Endothelial cell of umbilical vein (primary cell): Measurements from ENCODE around the gene DPY30. TPM values are rescaled to one million over a fixed set of nuclear protein-coding genes. Genes with fewer than 3 reads are reported as not detected.

ENCODE experiments used
- BruUV-seq: library from RNA; stranded (reverse); fragments of 400-500 nt; replicated peaks from 2 replicates; lab custom pipeline; 2021; lab: Mats Ljungman, UMichigan
- CTCF ChIA-PET: fragments of 300-600, 350-600 bp; sonication (Branson Sonifier 250); formaldehyde crosslinking; loops from one replicate; lab custom pipeline; 2021; ENCODE audit warnings: antibody characterized with exemption, inconsistent platforms; lab: Charles Lee
- POLR2A ChIA-PET: fragments of 300-600, 350-600 bp; sonication (Branson Sonifier 250); formaldehyde crosslinking; loops from one replicate; lab custom pipeline; 2021; ENCODE audit warnings: antibody characterized with exemption, inconsistent platforms; lab: Charles Lee
- DNase-seq: peaks from one replicate; pipeline ENCODE4 v3.0.0-alpha.2; 2011; ENCODE audit warnings: low read depth, low spot score
- FAIRE-seq: peaks from 2 replicates; lab custom pipeline; 2011; peaks lifted over from hg19 to GRCh38; lab: Jason Lieb, UNC
- H2AFZ ChIP-seq: 2 replicates; pipeline ENCODE4 v1.6.0; 2012; ENCODE audit warnings: low read depth, low read length, control low read depth, inconsistent platforms
- H3K27ac ChIP-seq: 2 replicates; pipeline ENCODE4 v1.5.1; 2011; ENCODE audit warnings: low read depth, mild to moderate bottlenecking, control low read depth, low read length, moderate library complexity; ENCODE audit not compliant: insufficient read depth
- H3K27me3 ChIP-seq, 2 experiments: 2 replicates each; pipeline versions ENCODE4 v1.6.0 to v1.6.1; 2011; ENCODE audit warnings: low read length in 2 of 2, mixed read lengths in 1 of 2; ENCODE audit not compliant: control insufficient read depth in 2 of 2, insufficient read depth in 2 of 2
- H3K36me3 ChIP-seq, 2 experiments: 2 replicates in 1 of 2; 3 replicates in 1 of 2; pipeline ENCODE4 v1.5.1; 2011; ENCODE audit warnings: low read length in 2 of 2, mild to moderate bottlenecking in 1 of 2, moderate library complexity in 1 of 2; ENCODE audit not compliant: control insufficient read depth in 2 of 2, insufficient read depth in 2 of 2; ENCODE audit errors: extremely low read depth in 1 of 2
- H3K4me1 ChIP-seq: 3 replicates; pipeline ENCODE4 v1.5.1; 2011; ENCODE audit warnings: mild to moderate bottlenecking, low read length; ENCODE audit not compliant: control insufficient read depth, insufficient read depth; ENCODE audit errors: extremely low read depth
- H3K4me2 ChIP-seq: 2 replicates; pipeline ENCODE4 v1.6.1; 2011; ENCODE audit warnings: low read length, control low read depth, mixed read lengths; ENCODE audit not compliant: insufficient read depth
- H3K4me3 ChIP-seq, 3 experiments: fragments of 200-600 bp in 1 of 3; sonication (generic), shearing (Covaris generic) in 1 of 3; replicated peaks in 1 of 3; 2 replicates each; pipeline ENCODE4 v1.5.1; 2011 to 2016; ENCODE audit warnings: control low read depth in 3 of 3, low read length in 3 of 3, mild to moderate bottlenecking in 2 of 3, inconsistent platforms in 1 of 3, low read depth in 1 of 3, moderate library complexity in 1 of 3; ENCODE audit not compliant: insufficient read depth in 1 of 3
- H3K79me2 ChIP-seq: 2 replicates; pipeline ENCODE4 v1.6.0; 2012; ENCODE audit warnings: low read length, inconsistent platforms; ENCODE audit not compliant: control insufficient read depth, insufficient read depth
- H3K9ac ChIP-seq: replicated peaks from 2 replicates; pipeline ENCODE3; 2011; ENCODE audit warnings: low read length, control low read depth; ENCODE audit not compliant: insufficient read depth; ENCODE audit errors: extremely low read depth
- H3K9me1 ChIP-seq: replicated peaks from 3 replicates; pipeline ENCODE4 v1.6.0; 2011; ENCODE audit warnings: mild to moderate bottlenecking, low read length; ENCODE audit not compliant: control insufficient read depth, insufficient read depth; ENCODE audit errors: extremely low read depth
- H3K9me3 ChIP-seq: replicated peaks from 2 replicates; pipeline ENCODE4 v1.5.1; 2012; ENCODE audit warnings: low read length, inconsistent platforms; ENCODE audit not compliant: control insufficient read depth, insufficient read depth
- H4K20me1 ChIP-seq: replicated peaks from 2 replicates; pipeline ENCODE3; 2011; ENCODE audit warnings: mild to moderate bottlenecking, low read length; ENCODE audit not compliant: control insufficient read depth, insufficient read depth; ENCODE audit errors: extremely low read depth
- CTCF ChIP-seq, 2 donors: IDR thresholded peaks; 1 replicate in 1 of 2; 2 replicates in 1 of 2; pipeline ENCODE4 v1.5.1; 2011; ENCODE audit warnings: low read length in 2 of 2, mild to moderate bottlenecking in 2 of 2, moderate library complexity in 2 of 2, control low read depth in 1 of 2, inconsistent platforms in 1 of 2, low read depth in 1 of 2; ENCODE audit not compliant: insufficient read depth in 1 of 2; ENCODE audit errors: extremely low read depth in 1 of 2
- EZH2 ChIP-seq: IDR thresholded peaks from 2 replicates; pipeline ENCODE4 v1.6.1; 2012; ENCODE audit warnings: borderline replicate concordance, low read depth, mild to moderate bottlenecking, moderate library complexity, low read length, inconsistent platforms; ENCODE audit not compliant: severe bottlenecking
- FOS ChIP-seq: IDR thresholded peaks from 2 replicates; pipeline ENCODE4 v1.6.1; 2011; ENCODE audit warnings: mild to moderate bottlenecking, low read length, moderate library complexity, borderline replicate concordance; ENCODE audit not compliant: insufficient read depth
- GATA2 ChIP-seq: IDR thresholded peaks from 2 replicates; pipeline ENCODE4 v1.7.0; 2011; ENCODE audit warnings: low read depth, mild to moderate bottlenecking, moderate library complexity, mixed read lengths, low read length; ENCODE audit not compliant: insufficient read length, insufficient read depth
- JUN ChIP-seq: IDR thresholded peaks from 2 replicates; pipeline ENCODE4 v1.6.1; 2011; ENCODE audit warnings: borderline replicate concordance, low read depth; ENCODE audit not compliant: insufficient read length, insufficient read depth
- MAX ChIP-seq: IDR thresholded peaks from 2 replicates; pipeline ENCODE4 v1.6.1; 2011; ENCODE audit not compliant: insufficient read depth, insufficient read length
- MYC ChIP-seq: IDR thresholded peaks from one replicate; pipeline ENCODE4 v1.6.1; 2011; ENCODE audit warnings: mild to moderate bottlenecking, low read depth, low read length
- POLR2A ChIP-seq: IDR thresholded peaks from 2 replicates; pipeline ENCODE4 v1.6.1; 2012; ENCODE audit warnings: low read depth, mild to moderate bottlenecking, control low read depth, low read length
- POLR2AphosphoS5 ChIP-seq: IDR thresholded peaks from 2 replicates; pipeline ENCODE4 v1.6.1; 2012; ENCODE audit warnings: low read depth, mild to moderate bottlenecking, control low read depth, low read length, moderate library complexity; ENCODE audit not compliant: insufficient read depth
- dilution Hi-C: fragments of 300-500 bp; cut with MboI; formaldehyde crosslinking; loops from one replicate; pipeline ENCODE4 v1.15.0; 2019; ENCODE audit warnings: low sequenced_read_pairs; ENCODE audit not compliant: extremely low pct_ligation_motif_present
- intact Hi-C: fragments of 100-400 bp; cut with micrococcal nuclease; formaldehyde crosslinking; loops from one replicate; pipeline ENCODE4 v1.10.0; 2022
- polyA plus RNA-seq, 4 experiments: library from polyadenylated mRNA; depleted of rRNA in 3 of 4; stranded (reverse) in 3 of 4; unstranded in 1 of 4; fragments of >200 nt; gene quantifications; 2 replicates each; pipeline versions ENCODE4 v1.2.1 to v1.2.3, GENCODE V29; 2011 to 2012; ENCODE audit warnings: missing spikeins in 1 of 4
- total RNA-seq: library from RNA; stranded (reverse); gene quantifications from 2 replicates; pipeline ENCODE4 v1.2.3, GENCODE V29; 2021

The DPY30 gene
- total and polyA plus RNA-seq, 2 donors (not counting 3 experiments of a cell fraction or from before 2014, with no cell fraction given): 78.4 to 83.4 TPM

GRCh38 chr2:32005371-32005976, 34.1 kb downstream of the DPY30 start:
- Histone ChIP-seq H3K79me2 (peaks cover 85% of the 10 kb centered on the region), H3K4me1 (peaks cover 13% of the 10 kb centered on the region), H3K27me3 (no peaks in the 10 kb centered on the region), H4K20me1 (peaks cover 11% of the 10 kb centered on the region), H3K9me1 (no peaks in the 10 kb centered on the region), H3K36me3 (no peaks in the 10 kb centered on the region), H3K4me3 (no peak overlapping the region), H3K4me2 (no peak overlapping the region), H3K27ac (no peak overlapping the region), H2AFZ (no peak overlapping the region), H3K9me3 (no peaks in the 10 kb centered on the region), H3K9ac (no peak overlapping the region)
- dilution Hi-C loops (no loop called here), intact Hi-C loops (no loop called here)
- no peak for TF ChIP-seq MAX
- no peak for TF ChIP-seq EZH2
- no peak for TF ChIP-seq FOS
- TF ChIP-seq GATA2: no peak
- TF ChIP-seq MYC: no peak
- TF ChIP-seq JUN: no peak
- TF ChIP-seq POLR2A: no peak
- TF ChIP-seq CTCF (IDR thresholded peaks at IDR 0.05; ENCODE audit: extremely low read depth in 1 of 2, insufficient read depth in 1 of 2, low read depth in 1 of 2, low read length in 2 of 2): no peak
- no peak for TF ChIP-seq POLR2AphosphoS5
- ChIA-PET POLR2A (no interaction called here), CTCF (interaction anchor here (1.0 kb wide), 1 partner anchor 84 kb away, joined by 3 read pairs; no protein-coding TSS in a partner anchor)
- BruUV-seq: no TSS peak
- DNase-seq (no peak), FAIRE-seq (no peak)
